Breast epithelium (tissue), 3 donors: ENCODE data around the gene POFUT1.

ENCODE experiments used
- POLR2A ChIP-seq: fragments of 450-650 bp; IDR thresholded peaks from one replicate; pipeline ENCODE4 v1.6.1; 2016; ENCODE audit warnings: antibody characterized with exemption, mild to moderate bottlenecking, moderate library complexity
- POLR2AphosphoS5 ChIP-seq, 3 donors: sonication (generic); formaldehyde crosslinking; IDR thresholded peaks; one replicate each; pipeline ENCODE4 v1.6.1; 2017; ENCODE audit warnings: antibody characterized with exemption in 3 of 3
- TF ChIP-seq, protein P1 (sequence below), 3 donors: fragments of 450-650 bp; IDR thresholded peaks; one replicate each; pipeline ENCODE4 v1.5.1; 2016 to 2017; ENCODE audit warnings: antibody characterized with exemption in 3 of 3, mild to moderate bottlenecking in 3 of 3, moderate library complexity in 3 of 3

DNA sequence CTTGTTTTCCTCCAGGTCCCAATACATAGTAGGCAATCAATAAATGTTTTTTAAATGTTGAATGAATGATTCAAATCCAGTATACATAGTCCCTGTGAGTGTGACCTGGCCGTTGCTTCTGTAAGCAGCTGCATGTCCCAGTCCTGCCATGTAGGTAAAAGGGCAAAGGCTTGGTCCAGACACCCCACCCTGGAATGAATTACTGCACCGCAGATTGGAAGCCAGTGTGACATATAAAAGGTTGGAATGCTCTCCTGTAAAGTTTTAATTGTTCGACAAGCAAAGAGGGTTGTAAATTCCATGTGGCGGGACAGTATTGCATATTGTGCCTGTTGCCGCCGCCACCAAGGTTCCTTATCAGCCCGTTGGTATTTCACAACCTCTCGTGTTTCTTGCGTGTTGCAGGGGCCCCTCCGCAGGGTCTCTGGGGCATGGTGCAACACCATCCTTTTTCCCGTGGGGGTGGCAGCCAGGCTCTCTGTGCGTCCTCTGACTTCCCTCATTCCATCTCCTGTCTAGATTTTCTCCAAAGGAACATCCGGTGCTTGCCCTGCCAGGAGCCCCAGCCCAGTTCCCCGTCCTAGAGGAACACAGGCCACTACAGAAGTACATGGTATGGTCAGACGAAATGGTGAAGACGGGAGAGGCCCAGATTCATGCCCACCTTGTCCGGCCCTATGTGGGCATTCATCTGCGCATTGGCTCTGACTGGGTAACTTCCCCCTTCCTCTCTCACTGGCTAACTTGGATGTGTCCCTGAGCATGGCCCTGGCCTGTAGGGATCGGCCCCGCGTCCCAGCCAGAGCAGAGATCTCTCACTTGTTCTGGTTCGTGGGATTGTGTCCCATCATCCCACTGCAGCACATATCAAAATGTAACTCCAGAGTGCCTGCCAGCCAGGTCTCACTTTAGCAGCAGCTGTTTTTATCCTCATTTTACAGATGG lies 20.3 kb downstream of the POFUT1 start:
- TF ChIP-seq, protein P1, sequence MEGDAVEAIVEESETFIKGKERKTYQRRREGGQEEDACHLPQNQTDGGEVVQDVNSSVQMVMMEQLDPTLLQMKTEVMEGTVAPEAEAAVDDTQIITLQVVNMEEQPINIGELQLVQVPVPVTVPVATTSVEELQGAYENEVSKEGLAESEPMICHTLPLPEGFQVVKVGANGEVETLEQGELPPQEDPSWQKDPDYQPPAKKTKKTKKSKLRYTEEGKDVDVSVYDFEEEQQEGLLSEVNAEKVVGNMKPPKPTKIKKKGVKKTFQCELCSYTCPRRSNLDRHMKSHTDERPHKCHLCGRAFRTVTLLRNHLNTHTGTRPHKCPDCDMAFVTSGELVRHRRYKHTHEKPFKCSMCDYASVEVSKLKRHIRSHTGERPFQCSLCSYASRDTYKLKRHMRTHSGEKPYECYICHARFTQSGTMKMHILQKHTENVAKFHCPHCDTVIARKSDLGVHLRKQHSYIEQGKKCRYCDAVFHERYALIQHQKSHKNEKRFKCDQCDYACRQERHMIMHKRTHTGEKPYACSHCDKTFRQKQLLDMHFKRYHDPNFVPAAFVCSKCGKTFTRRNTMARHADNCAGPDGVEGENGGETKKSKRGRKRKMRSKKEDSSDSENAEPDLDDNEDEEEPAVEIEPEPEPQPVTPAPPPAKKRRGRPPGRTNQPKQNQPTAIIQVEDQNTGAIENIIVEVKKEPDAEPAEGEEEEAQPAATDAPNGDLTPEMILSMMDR (IDR thresholded peaks at IDR 0.05) = no peak
- no peak for TF ChIP-seq POLR2A
- no peak for TF ChIP-seq POLR2AphosphoS5 (IDR thresholded peaks at IDR 0.05)
